GF-D8 (cell line): ENCODE measurements around the gene LOXL1.

Source experiments
- DNase-seq: peaks from one replicate; lab custom pipeline; 2025; lab: John Stamatoyannopoulos, UW

Gene LOXL1

DNA sequence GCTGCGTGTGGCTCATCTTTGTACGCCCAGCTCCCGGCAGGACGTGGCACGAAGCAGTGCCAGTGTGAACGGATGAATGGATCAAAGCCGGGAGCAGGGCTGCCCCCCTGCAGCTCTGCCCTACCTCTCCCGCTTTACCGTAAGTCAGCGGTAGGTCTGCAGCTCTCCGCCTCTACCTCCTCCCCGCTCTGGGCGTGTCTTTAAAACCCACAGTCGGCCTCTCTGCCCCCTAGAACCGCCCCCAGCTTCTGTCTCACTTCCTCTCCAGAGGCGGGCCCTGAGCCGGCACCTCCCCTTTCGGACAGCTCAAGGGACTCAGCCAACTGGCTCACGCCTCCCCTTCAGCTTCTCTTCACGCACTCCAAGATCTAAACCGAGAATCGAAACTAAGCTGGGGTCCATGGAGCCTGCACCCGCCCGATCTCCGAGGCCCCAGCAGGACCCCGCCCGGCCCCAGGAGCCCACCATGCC, 68.2 kb downstream of the LOXL1 start, which contains the start of gene PML:
PML (plus strand) TSS at position 304 of the 471 bp plus-strand sequence; CDS start at position 401, 97 bp downstream.
- peak; percentile 93 for DNase-seq

DNA sequence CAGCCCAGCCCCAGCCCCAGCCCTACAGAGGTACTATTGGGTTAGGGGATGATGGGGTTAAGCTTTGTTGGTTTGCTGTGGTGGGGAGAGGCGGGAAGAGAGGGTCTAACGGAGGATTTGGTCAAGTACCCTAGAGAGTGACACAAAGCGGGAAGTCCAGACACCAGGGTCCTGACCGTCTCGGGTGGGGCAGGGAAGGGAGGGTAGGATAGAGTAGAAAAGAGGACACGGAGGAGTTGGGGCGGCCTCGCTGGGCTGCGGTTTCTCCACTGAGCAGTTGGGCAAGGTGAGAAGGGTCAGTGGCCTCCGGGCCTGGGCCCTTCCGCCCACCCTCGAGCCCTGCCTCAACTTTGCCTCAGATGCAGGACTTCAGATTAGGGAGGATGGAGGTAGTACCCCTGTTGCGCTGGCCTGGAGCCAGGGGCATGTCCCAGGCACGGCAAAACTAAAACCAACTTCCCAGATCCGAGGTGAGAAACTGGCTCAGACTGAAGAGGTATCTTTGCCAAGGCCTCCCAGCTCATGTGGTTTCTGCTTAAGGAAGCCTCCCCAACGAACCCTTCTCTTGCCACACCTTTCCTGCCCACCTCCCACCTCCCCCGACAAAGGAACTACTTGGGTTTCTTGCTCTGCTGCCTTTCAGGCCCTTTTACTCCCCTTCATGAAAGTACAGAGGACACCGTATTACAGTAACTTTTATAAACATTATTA, 68.8 kb downstream of the LOXL1 start:
- DNase-seq, result peak; percentile 87

DNA sequence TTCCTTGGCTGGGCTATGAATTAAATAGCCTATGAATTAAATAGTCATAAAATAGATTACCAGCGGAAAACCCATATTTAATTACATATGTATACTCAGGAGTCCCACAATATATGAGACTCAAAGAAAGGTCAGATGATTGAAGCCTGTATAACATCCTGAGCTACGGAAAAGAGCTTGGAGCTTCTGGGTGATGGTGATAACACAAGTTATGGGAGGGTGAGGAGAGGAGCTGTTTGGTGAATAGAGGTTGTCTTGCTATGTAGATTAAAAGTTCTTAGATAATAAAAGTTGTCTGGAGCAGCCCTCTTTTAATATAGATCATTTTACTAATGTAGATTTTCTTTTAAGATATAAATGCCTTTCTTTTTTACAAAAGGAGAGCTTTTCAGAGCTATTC, 70.0 kb downstream of the LOXL1 start:
- no peak for DNase-seq

DNA sequence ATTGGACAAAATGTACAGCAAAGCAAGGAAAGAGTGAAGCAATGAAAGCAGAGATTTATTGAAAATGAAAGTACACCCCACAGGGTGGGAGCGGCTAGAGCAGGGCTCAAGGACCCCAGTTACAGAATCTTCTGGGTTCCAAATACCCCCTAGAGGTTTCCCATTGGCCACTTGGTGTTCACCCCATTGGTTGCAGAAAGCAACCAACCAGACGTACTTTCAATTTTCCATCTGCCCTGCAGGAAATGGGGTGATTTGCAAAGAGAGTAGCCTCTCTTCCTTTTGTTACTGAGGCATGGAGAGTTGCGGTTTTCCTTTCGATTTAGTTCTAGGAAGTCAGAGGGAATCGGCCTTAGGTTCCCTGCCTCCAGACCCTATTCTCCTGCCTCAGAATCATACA, 70.7 kb downstream of the LOXL1 start:
- DNase-seq, result peak; percentile 84

DNA sequence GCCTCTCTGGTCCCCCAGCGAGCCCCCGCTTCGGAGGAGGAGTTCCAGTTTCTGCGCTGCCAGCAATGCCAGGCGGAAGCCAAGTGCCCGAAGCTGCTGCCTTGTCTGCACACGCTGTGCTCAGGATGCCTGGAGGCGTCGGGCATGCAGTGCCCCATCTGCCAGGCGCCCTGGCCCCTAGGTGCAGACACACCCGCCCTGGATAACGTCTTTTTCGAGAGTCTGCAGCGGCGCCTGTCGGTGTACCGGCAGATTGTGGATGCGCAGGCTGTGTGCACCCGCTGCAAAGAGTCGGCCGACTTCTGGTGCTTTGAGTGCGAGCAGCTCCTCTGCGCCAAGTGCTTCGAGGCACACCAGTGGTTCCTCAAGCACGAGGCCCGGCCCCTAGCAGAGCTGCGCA, 71.7 kb downstream of the LOXL1 start:
- no peak for DNase-seq
